HepG2 (cell line): ENCODE data around the gene STMN1. TPM values are rescaled to one million over a fixed set of nuclear protein-coding genes. Genes with fewer than 3 reads are reported as not detected.

Experiments
- ATF1 ChIP-seq: IDR thresholded peaks from 2 replicates; pipeline ENCODE4 v1.6.1; 2016; ENCODE audit warnings: mild to moderate bottlenecking, control low read depth
- CHD2 ChIP-seq: IDR thresholded peaks from 2 replicates; pipeline ENCODE4 v1.6.1; 2011; ENCODE audit warnings: low read depth, low read length, improper control_type of control experiment
- DMAP1 ChIP-seq: IDR thresholded peaks from 2 replicates; pipeline ENCODE4 v1.6.1; 2016
- ELF1 ChIP-seq: sonication (generic); formaldehyde crosslinking; IDR thresholded peaks from 2 replicates; pipeline ENCODE4 v1.4.0; 2020; ENCODE audit warnings: missing genetic modification reagents
- GFI1 ChIP-seq: sonication (generic); formaldehyde crosslinking; IDR thresholded peaks from 2 replicates; pipeline ENCODE4 v1.5.0; 2020; ENCODE audit warnings: missing genetic modification reagents, mild to moderate bottlenecking, borderline replicate concordance
- JUN ChIP-seq: sonication (generic); formaldehyde crosslinking; IDR thresholded peaks from 2 replicates; pipeline ENCODE4 v1.4.0; 2020; ENCODE audit warnings: mild to moderate bottlenecking, missing genetic modification reagents
- KDM5A ChIP-seq: fragments of 200-600 bp; sonication (generic); IDR thresholded peaks from 2 replicates; pipeline ENCODE4 v1.7.0; 2018; ENCODE audit warnings: antibody characterized with exemption, mild to moderate bottlenecking, low read length, borderline replicate concordance
- KLF12 ChIP-seq: sonication (generic); formaldehyde crosslinking; IDR thresholded peaks from 2 replicates; pipeline ENCODE4 v1.4.0; 2020; ENCODE audit warnings: missing genetic modification reagents, borderline replicate concordance
- MAF1 ChIP-seq: sonication (generic); formaldehyde crosslinking; IDR thresholded peaks from 2 replicates; pipeline ENCODE4 v1.5.0; 2020; ENCODE audit warnings: missing genetic modification reagents, borderline replicate concordance
- MEIS1 ChIP-seq: sonication (generic); formaldehyde crosslinking; IDR thresholded peaks from 2 replicates; pipeline ENCODE4 v1.9.0; 2021; ENCODE audit warnings: mild to moderate bottlenecking, missing genetic modification reagents, moderate library complexity, borderline replicate concordance
- PAF1 ChIP-seq: IDR thresholded peaks from 2 replicates; pipeline ENCODE4 v1.6.1; 2016; ENCODE audit warnings: missing genetic modification reagents, missing compliant biosample characterization
- SRF ChIP-seq: IDR thresholded peaks from 2 replicates; pipeline ENCODE4 v1.6.1; 2011; ENCODE audit warnings: mild to moderate bottlenecking, low read depth, low read length, moderate library complexity
- SRY ChIP-seq: sonication (generic); formaldehyde crosslinking; IDR thresholded peaks from 2 replicates; pipeline ENCODE4 v1.8.0; 2022; ENCODE audit warnings: mild to moderate bottlenecking, missing genetic modification reagents
- STAT5B ChIP-seq: sonication (generic); formaldehyde crosslinking; IDR thresholded peaks from 2 replicates; pipeline ENCODE4 v1.4.0; 2020; ENCODE audit warnings: missing genetic modification reagents
- TBP ChIP-seq: sonication (generic); formaldehyde crosslinking; IDR thresholded peaks from 2 replicates; pipeline ENCODE4 v1.5.0; 2020; ENCODE audit warnings: missing genetic modification reagents
- TBX2 ChIP-seq: sonication (generic); formaldehyde crosslinking; IDR thresholded peaks from 2 replicates; pipeline ENCODE4 v1.5.0; 2020; ENCODE audit warnings: missing genetic modification reagents, mild to moderate bottlenecking, borderline replicate concordance
- TERF1 ChIP-seq: sonication (generic); formaldehyde crosslinking; IDR thresholded peaks from 2 replicates; pipeline ENCODE4 v1.8.0; 2022; ENCODE audit warnings: mild to moderate bottlenecking, missing genetic modification reagents, moderate library complexity
- ZBTB42 ChIP-seq: sonication (generic); formaldehyde crosslinking; IDR thresholded peaks from 2 replicates; pipeline ENCODE4 v1.5.0; 2020; ENCODE audit warnings: mild to moderate bottlenecking, missing genetic modification reagents
- ZNF225 ChIP-seq: sonication (generic); formaldehyde crosslinking; IDR thresholded peaks from 2 replicates; pipeline ENCODE4 v1.4.0; 2020; ENCODE audit warnings: mild to moderate bottlenecking, missing genetic modification reagents
- ZNF30 ChIP-seq: sonication (generic); formaldehyde crosslinking; IDR thresholded peaks from 2 replicates; pipeline ENCODE4 v1.5.0; 2020; ENCODE audit warnings: mild to moderate bottlenecking, missing genetic modification reagents
- ZNF350 ChIP-seq: sonication (generic); formaldehyde crosslinking; IDR thresholded peaks from 2 replicates; pipeline ENCODE4 v1.4.0; 2020; ENCODE audit warnings: mild to moderate bottlenecking, low read depth, missing genetic modification reagents, borderline replicate concordance
- ZNF496 ChIP-seq: sonication (generic); formaldehyde crosslinking; IDR thresholded peaks from 2 replicates; pipeline ENCODE4 v1.8.1; 2023; ENCODE audit warnings: mild to moderate bottlenecking, moderate library complexity, missing genetic modification reagents; ENCODE audit not compliant: insufficient replicate concordance
- ZNF543 ChIP-seq: sonication (generic); formaldehyde crosslinking; IDR thresholded peaks from 2 replicates; pipeline ENCODE4 v1.4.0; 2020; ENCODE audit warnings: mild to moderate bottlenecking, missing genetic modification reagents
- ZNF569 ChIP-seq: sonication (generic); formaldehyde crosslinking; IDR thresholded peaks from 2 replicates; pipeline ENCODE4 v1.5.0; 2020; ENCODE audit warnings: mild to moderate bottlenecking, missing genetic modification reagents, moderate library complexity, borderline replicate concordance
- ZNF841 ChIP-seq: sonication (generic); formaldehyde crosslinking; IDR thresholded peaks from 2 replicates; pipeline ENCODE4 v1.8.1; 2023; ENCODE audit warnings: missing genetic modification reagents, borderline replicate concordance
- ZSCAN12 ChIP-seq: sonication (generic); formaldehyde crosslinking; IDR thresholded peaks from 2 replicates; pipeline ENCODE4 v1.9.0; 2021; ENCODE audit warnings: mild to moderate bottlenecking, missing genetic modification reagents
- polyA plus RNA-seq, 8 experiments: library from polyadenylated mRNA; depleted of rRNA in 3 of 8; stranded (reverse) in 7 of 8; unstranded in 1 of 8; fragments of >200 nt; fragmentation: Illumina TruSeq in 4 of 8; extraction: Trizol in 4 of 8; gene quantifications; 2 replicates each; pipeline versions ENCODE4 v1.2.1 to v1.2.3, GENCODE V29; 2011 to 2016; ENCODE audit warnings: low read depth in 4 of 8, missing spikeins in 1 of 8, mixed read lengths in 1 of 8; ENCODE audit not compliant: insufficient read depth in 1 of 8
- total RNA-seq, 5 experiments: library from RNA; depleted of rRNA; stranded (reverse); fragments of >200 nt; fragmentation: Illumina TruSeq; extraction: Trizol; gene quantifications; 2 replicates each; pipeline ENCODE4 v1.2.3, GENCODE V29; 2016; ENCODE audit warnings: low read depth in 1 of 5
- TF ChIP-seq, protein P1 (sequence below): sonication (generic); formaldehyde crosslinking; IDR thresholded peaks from 2 replicates; pipeline ENCODE4 v1.4.0; 2020; ENCODE audit warnings: missing genetic modification reagents, low read depth, mild to moderate bottlenecking, borderline replicate concordance

STMN1 gene
- total and polyA plus RNA-seq, 2 of the 13 experiments (the other 11 are each of a cell fraction or from before 2014, with no cell fraction given): 45.9 to 409 TPM

- TF ChIP-seq, protein P1, sequence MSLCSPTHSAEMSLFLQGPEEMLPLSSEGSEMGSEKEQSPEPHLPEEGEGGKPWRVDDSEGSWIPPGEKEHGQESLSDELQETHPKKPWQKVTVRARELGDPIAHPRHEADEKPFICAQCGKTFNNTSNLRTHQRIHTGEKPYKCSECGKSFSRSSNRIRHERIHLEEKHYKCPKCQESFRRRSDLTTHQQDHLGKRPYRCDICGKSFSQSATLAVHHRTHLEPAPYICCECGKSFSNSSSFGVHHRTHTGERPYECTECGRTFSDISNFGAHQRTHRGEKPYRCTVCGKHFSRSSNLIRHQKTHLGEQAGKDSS (CRISPR knock-in tag): no peak
- TF ChIP-seq JUN (no peak), ATF1 (CRISPR knock-in tag) (no peak), ELF1 (CRISPR knock-in tag) (no peak), GFI1 (CRISPR knock-in tag) (no peak), CHD2 (0 out of 2 replicates have a peak, but pooled peaks have one; percentile 17), ZNF30 (CRISPR knock-in tag) (no peak), MEIS1 (CRISPR knock-in tag) (no peak), TERF1 (CRISPR knock-in tag) (no peak), PAF1 (CRISPR knock-in tag) (no peak), KDM5A (no peak; the same call in 1 of the 2 replicates), ZNF496 (CRISPR knock-in tag) (no peak), SRY (no peak), ZNF841 (CRISPR knock-in tag) (no peak), ZNF225 (no peak), ZNF350 (CRISPR knock-in tag) (peak; percentile 23; the same call in 1 of the 2 replicates), MAF1 (CRISPR knock-in tag) (no peak), ZBTB42 (CRISPR knock-in tag) (no peak), STAT5B (CRISPR knock-in tag) (no peak), TBX2 (CRISPR knock-in tag) (peak; percentile 19; the same call in 1 of the 2 replicates), DMAP1 (CRISPR knock-in tag) (no peak; the same call in none of the 2 replicates), TBP (CRISPR knock-in tag) (no peak), ZNF543 (peak; percentile 73; the same call in 1 of the 2 replicates), KLF12 (no peak; the same call in 1 of the 2 replicates), ZNF569 (no peak), SRF (no peak), ZSCAN12 (CRISPR knock-in tag) (no peak)
These were observed at the start of gene STMN1 (continued) for GRCh38 chr1:25905680-25906643.
